ENCODE results near the gene JAKMIP1.

Gene JAKMIP1

DNA sequence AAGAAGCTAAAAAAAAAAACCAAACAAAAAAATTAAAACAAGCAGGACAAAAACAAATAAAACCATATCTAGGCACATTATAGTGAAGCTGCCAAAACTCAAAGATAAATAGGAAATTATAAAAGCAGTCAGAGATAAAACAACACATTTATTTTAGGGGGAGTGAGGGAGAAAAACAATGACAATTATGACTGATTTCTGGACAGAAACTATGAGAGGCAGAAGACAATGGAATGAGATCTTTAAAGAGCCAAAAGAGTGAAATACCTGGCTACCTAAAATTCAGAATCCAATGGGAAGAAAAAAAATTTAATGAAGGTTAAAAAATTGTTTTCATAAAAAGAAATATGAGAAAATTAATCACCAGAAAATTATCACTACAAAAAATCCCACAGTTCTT is 215.5 kb downstream of the JAKMIP1 start:
- peaks cover 4% of the 10 kb centered on the region; the same call in 1 of the 2 replicates for H3K9me3 ChIP-seq (ENCODE audit: control insufficient read depth, insufficient read depth, low read length)
- no peak overlapping the region for H3K27ac ChIP-seq (ENCODE audit: low read depth, low read length)
- H3K4me1 ChIP-seq (ENCODE audit: control insufficient read depth, low read length), result no peaks in the 10 kb centered on the region
- H3K79me2 ChIP-seq (ENCODE audit: control insufficient read depth, low read length), result no peaks in the 10 kb centered on the region
- no peaks in the 10 kb centered on the region for H4K20me1 ChIP-seq (ENCODE audit: control insufficient read depth, insufficient read depth, low read depth, low read length)
- no peak overlapping the region for H3K4me2 ChIP-seq (ENCODE audit: low read length)
- H3F3A ChIP-seq (ENCODE audit: control insufficient read depth, insufficient read depth), result no peaks in the 10 kb centered on the region
- no peaks in the 10 kb centered on the region for H3K27me3 ChIP-seq (ENCODE audit: control insufficient read depth, low read length)
- H3K4me3 ChIP-seq (ENCODE audit: low read length), result no peak overlapping the region
- TF ChIP-seq, protein P1, sequence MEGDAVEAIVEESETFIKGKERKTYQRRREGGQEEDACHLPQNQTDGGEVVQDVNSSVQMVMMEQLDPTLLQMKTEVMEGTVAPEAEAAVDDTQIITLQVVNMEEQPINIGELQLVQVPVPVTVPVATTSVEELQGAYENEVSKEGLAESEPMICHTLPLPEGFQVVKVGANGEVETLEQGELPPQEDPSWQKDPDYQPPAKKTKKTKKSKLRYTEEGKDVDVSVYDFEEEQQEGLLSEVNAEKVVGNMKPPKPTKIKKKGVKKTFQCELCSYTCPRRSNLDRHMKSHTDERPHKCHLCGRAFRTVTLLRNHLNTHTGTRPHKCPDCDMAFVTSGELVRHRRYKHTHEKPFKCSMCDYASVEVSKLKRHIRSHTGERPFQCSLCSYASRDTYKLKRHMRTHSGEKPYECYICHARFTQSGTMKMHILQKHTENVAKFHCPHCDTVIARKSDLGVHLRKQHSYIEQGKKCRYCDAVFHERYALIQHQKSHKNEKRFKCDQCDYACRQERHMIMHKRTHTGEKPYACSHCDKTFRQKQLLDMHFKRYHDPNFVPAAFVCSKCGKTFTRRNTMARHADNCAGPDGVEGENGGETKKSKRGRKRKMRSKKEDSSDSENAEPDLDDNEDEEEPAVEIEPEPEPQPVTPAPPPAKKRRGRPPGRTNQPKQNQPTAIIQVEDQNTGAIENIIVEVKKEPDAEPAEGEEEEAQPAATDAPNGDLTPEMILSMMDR (IDR thresholded peaks at IDR 0.05; ENCODE audit: low read depth, low read length, poor library complexity, severe bottlenecking), result no peak
- TF ChIP-seq EZH2phosphoT487 (IDR thresholded peaks at IDR 0.05; ENCODE audit: borderline replicate concordance, low read length), result no peak
- no peaks in the 10 kb centered on the region for H3K9me2 ChIP-seq (replicated peaks; ENCODE audit: control insufficient read depth, low read length)
- H3K36me3 ChIP-seq (ENCODE audit: control insufficient read depth, low read length), result no peaks in the 10 kb centered on the region

DNA sequence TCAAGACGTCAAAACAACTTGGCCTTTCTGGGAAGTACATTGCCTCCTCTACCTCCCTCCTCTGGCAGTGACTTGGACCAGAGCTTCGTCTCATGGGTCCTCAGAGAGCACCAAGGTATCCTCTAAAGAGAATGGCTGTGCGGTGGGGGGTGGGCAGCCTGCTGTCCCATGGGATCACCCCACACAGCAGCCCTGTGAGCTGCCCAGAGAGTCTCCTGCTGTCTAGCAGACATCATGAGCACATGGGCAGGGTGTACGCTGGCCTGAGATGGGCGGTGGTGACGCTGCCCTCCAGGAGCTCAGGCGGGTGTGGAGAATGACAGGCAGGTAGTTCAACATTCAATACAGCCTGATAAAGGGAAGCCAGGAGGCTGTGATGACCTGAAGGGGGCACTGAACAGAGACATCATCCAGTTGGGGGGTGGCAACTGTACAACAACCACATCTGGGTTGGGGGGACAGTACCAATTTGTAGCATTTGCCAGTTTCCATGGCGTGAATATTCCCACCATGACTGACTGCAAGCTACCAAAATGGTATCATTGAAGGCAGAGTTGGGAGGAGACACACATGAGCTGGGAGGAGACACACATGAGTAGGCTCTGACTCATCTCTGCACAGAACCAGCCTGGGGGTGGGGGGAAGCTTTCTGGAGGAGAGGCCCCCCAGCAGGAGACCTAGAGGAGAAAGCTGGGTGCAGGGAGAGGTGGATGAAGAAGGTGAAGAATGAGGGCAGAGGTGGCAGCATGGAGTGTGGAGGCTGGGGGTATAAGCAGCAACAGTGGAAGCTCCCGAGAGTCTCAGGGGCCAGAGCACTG is 218.0 kb downstream of the JAKMIP1 start:
- no peaks in the 10 kb centered on the region for H3K36me3 ChIP-seq (ENCODE audit: control insufficient read depth, low read length)
- no peak for TF ChIP-seq EZH2phosphoT487 (IDR thresholded peaks at IDR 0.05; ENCODE audit: borderline replicate concordance, low read length)
- TF ChIP-seq, protein P1 (IDR thresholded peaks at IDR 0.05; ENCODE audit: low read depth, low read length, poor library complexity, severe bottlenecking), result no peak
- no peaks in the 10 kb centered on the region for H4K20me1 ChIP-seq (ENCODE audit: control insufficient read depth, insufficient read depth, low read depth, low read length)
- no peaks in the 10 kb centered on the region for H3K79me2 ChIP-seq (ENCODE audit: control insufficient read depth, low read length)
- H3K9me2 ChIP-seq (replicated peaks; ENCODE audit: control insufficient read depth, low read length), result no peaks in the 10 kb centered on the region
- peaks cover 4% of the 10 kb centered on the region for H3K27me3 ChIP-seq (ENCODE audit: control insufficient read depth, low read length)
- peaks cover 4% of the 10 kb centered on the region; the same call in 1 of the 2 replicates for H3K9me3 ChIP-seq (ENCODE audit: control insufficient read depth, insufficient read depth, low read length)
- no peak overlapping the region for H3K4me2 ChIP-seq (ENCODE audit: low read length)
- no peak overlapping the region for H3K27ac ChIP-seq (ENCODE audit: low read depth, low read length)
- no peaks in the 10 kb centered on the region for H3K4me1 ChIP-seq (ENCODE audit: control insufficient read depth, low read length)
- H3K4me3 ChIP-seq (ENCODE audit: low read length), result no peak overlapping the region
- H3F3A ChIP-seq (ENCODE audit: control insufficient read depth, insufficient read depth), result no peaks in the 10 kb centered on the region

GRCh38 chr4:5980436-5981155 is 219.8 kb downstream of the JAKMIP1 start:
- Histone ChIP-seq H3F3A (ENCODE audit: control insufficient read depth, insufficient read depth) (no peaks in the 10 kb centered on the region), H3K27ac (ENCODE audit: low read depth, low read length) (no peak overlapping the region), H3K4me1 (ENCODE audit: control insufficient read depth, low read length) (no peaks in the 10 kb centered on the region), H3K9me2 (replicated peaks; ENCODE audit: control insufficient read depth, low read length) (no peaks in the 10 kb centered on the region), H3K4me3 (ENCODE audit: low read length) (no peak overlapping the region), H3K9me3 (ENCODE audit: control insufficient read depth, insufficient read depth, low read length) (peaks cover 4% of the 10 kb centered on the region; the same call in 1 of the 2 replicates), H4K20me1 (ENCODE audit: control insufficient read depth, insufficient read depth, low read depth, low read length) (no peaks in the 10 kb centered on the region), H3K27me3 (ENCODE audit: control insufficient read depth, low read length) (peaks cover 4% of the 10 kb centered on the region), H3K36me3 (ENCODE audit: control insufficient read depth, low read length) (no peaks in the 10 kb centered on the region), H3K79me2 (ENCODE audit: control insufficient read depth, low read length) (no peaks in the 10 kb centered on the region), H3K4me2 (ENCODE audit: low read length) (no peak overlapping the region)
- no peak for TF ChIP-seq EZH2phosphoT487 (IDR thresholded peaks at IDR 0.05; ENCODE audit: borderline replicate concordance, low read length)
- TF ChIP-seq, protein P1 (IDR thresholded peaks at IDR 0.05; ENCODE audit: low read depth, low read length, poor library complexity, severe bottlenecking), result no peak
